Kidney epithelial cell (primary cell): ENCODE measurements around the gene GABRB3. TPM values are rescaled to one million over a fixed set of nuclear protein-coding genes. Genes with fewer than 3 reads are reported as not detected.

Source experiments
- DNase-seq: peaks from one replicate; pipeline ENCODE4 v3.0.0-alpha.2; 2010; ENCODE audit warnings: low read depth
- H3K27me3 ChIP-seq: 2 replicates; pipeline ENCODE4 v1.6.0; 2011; ENCODE audit warnings: low read length; ENCODE audit not compliant: control insufficient read depth, insufficient read depth
- H3K36me3 ChIP-seq: 2 replicates; pipeline ENCODE4 v1.5.1; 2011; ENCODE audit warnings: low read length; ENCODE audit not compliant: control insufficient read depth, insufficient read depth
- H3K4me3 ChIP-seq: 2 replicates; pipeline ENCODE4 v1.5.1; 2011; ENCODE audit warnings: low read depth, mild to moderate bottlenecking, control low read depth, low read length
- CTCF ChIP-seq: IDR thresholded peaks from 2 replicates; pipeline ENCODE4 v1.5.1; 2011; ENCODE audit warnings: mild to moderate bottlenecking, moderate library complexity, low read length, control low read depth, inconsistent platforms; ENCODE audit not compliant: insufficient read depth, poor library complexity, severe bottlenecking
- total RNA-seq: library from RNA; depleted of rRNA; stranded (reverse); fragments of >200 nt; gene quantifications from 2 replicates; pipeline ENCODE4 v1.2.3, GENCODE V29; 2015

GABRB3 gene
- total RNA-seq, 1 donor from 2014 or later, result 0.21 TPM

DNA sequence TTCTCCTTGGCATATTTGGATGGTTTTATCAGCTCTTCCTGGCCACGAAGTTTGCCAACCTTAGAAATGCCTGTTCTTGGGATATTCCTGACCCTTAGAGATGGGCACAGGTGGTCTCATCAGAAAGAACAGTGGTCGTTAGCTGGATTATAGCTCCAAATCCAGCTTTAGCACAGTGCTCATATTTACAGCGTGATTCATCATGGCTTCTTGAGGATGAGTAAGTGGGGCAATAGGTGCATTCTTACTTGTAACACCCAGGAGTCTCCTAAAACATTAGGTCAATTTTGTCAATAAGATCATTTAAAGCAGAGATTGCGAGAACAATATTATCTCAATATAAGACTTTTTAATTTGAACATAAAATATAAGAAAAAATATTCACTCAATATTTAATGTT lies 191.9 kb downstream of the GABRB3 start:
- no peaks in the 10 kb centered on the region for H3K27me3 ChIP-seq
- no peaks in the 10 kb centered on the region for H3K36me3 ChIP-seq
- no peak for TF ChIP-seq CTCF
- H3K4me3 ChIP-seq, result no peak overlapping the region
- no peak for DNase-seq

DNA sequence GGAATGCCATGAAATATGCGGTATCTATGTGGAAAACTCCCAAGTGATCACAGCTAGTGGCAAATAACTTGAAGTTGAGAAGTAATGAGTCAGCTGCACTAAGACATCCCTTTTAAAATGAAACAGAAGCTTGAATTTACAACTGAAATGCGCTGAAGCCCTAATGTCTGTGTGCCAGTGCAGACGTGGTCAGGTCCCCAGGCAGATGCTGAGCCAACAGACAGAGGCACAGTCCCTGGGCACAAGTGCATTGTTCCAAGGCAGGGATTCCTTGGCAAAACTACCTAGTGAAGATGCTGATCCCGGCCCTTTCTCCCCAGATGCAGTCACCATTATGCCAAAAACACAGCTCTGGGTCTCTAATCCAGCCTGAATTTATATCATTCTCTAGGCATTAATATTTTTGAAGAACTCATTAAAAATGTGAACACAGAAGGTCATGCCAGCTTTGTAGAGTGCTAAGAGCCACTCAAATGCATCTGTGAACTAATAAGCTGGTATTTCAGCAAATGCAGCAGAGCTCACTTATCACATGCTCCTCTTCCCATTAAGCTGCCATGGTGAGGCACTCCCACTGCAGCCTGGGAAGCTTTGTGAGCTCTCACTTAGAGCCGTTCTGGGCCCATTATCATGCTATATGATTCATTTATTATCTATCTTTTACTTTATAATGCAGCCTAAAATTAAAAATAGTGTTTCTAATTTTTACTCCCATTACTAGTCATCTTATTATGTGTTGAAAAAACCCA lies 200.1 kb downstream of the GABRB3 start:
- no peak for DNase-seq
- Histone ChIP-seq H3K27me3 (no peaks in the 10 kb centered on the region), H3K36me3 (no peaks in the 10 kb centered on the region), H3K4me3 (no peak overlapping the region)
- TF ChIP-seq CTCF, result no peak

DNA sequence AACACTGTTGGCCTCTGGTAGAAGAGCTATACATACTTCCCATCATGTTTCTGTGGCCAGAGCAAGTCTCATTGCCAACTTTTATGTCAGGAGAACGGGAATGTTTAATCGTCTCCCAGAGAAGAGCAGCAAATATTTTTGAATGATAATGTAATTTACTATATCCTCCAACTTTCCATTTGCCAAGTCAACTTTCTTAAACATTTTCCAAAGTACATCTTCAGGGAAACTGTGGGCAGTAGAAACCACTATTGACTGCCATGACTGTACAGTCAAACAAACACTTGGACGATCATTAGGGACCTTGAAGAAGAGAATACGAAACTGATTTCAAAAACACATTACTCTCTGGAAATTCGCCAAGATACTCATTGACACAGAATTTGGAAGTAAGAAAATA lies 201.5 kb downstream of the GABRB3 start:
- no peaks in the 10 kb centered on the region for H3K27me3 ChIP-seq
- DNase-seq, result no peak
- no peak overlapping the region for H3K4me3 ChIP-seq
- no peaks in the 10 kb centered on the region for H3K36me3 ChIP-seq
- TF ChIP-seq CTCF, result no peak

DNA sequence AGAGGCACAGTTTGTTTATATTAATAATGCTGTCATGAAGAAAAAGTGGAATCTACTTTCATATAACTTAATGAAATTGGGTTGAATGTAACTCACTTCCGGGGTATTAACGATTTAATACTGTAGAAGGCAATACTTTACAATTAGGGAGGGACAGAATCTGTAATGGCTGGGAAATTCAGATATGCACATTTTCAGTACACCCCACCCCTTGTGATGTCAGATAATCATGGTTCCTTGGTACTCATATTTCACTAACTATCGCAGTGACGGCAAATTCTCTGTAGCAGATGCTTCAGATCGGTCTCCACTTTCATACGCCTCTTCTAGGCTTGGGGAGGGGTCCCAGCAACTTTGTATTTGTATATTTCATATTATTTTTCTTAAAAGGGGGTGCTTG lies 207.3 kb downstream of the GABRB3 start:
- TF ChIP-seq CTCF, result no peak
- Histone ChIP-seq H3K27me3 (no peaks in the 10 kb centered on the region), H3K36me3 (no peaks in the 10 kb centered on the region), H3K4me3 (no peak overlapping the region)
- no peak for DNase-seq

DNA sequence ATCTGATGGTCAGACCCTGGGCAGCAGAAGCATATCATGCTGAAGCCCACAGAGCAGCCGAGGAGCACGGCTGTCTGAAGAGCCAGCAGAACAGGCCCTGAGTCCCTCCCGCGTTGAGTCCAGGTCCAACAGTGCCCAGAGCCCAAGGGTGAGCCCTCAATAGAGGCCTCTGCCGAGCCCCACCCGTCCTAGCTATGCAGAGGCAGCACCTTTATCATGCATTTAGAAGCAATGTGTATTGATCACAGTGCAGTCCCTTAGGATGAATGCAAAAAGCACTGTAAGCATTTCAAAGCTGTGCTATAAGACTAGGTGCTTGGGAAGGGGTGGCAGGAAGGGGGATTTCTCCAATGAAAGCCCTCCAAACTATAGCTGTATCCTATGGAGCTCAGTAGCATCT lies 208.5 kb downstream of the GABRB3 start:
- DNase-seq, result no peak
- H3K4me3 ChIP-seq, result no peak overlapping the region
- no peaks in the 10 kb centered on the region for H3K36me3 ChIP-seq
- no peak for TF ChIP-seq CTCF
- no peaks in the 10 kb centered on the region for H3K27me3 ChIP-seq

GRCh38 chr15:26562336-26562735 lies 210.5 kb downstream of the GABRB3 start:
- Histone ChIP-seq H3K27me3 (no peaks in the 10 kb centered on the region), H3K36me3 (no peaks in the 10 kb centered on the region), H3K4me3 (no peak overlapping the region)
- no peak for TF ChIP-seq CTCF
- no peak for DNase-seq
